HG03558 (cell line): ENCODE results near the gene FASTKD3.

Experiments
- ATAC-seq: cut with Tn5 transposase; IDR thresholded peaks from one replicate; pipeline ENCODE4 v1.9.1; 2021; ENCODE audit warnings: moderate number of reproducible peaks; ENCODE audit not compliant: unreplicated experiment; ENCODE audit errors: extremely low read depth

The FASTKD3 gene

GRCh38 chr5:7850395-7851239, 18.2 kb downstream of the FASTKD3 start, which contains the start of gene CFAP90:
CFAP90 (minus strand) TSS chr5:7851133; CDS start chr5:7851021, 112 bp downstream.
- no peak for ATAC-seq

- ATAC-seq: no peak
These were observed 19.0 kb downstream of the FASTKD3 start for GRCh38 chr5:7849681-7850394.

GRCh38 chr5:7848296-7848695, 20.5 kb downstream of the FASTKD3 start:
- no peak for ATAC-seq

GRCh38 chr5:7846327-7846726, 22.5 kb downstream of the FASTKD3 start:
- ATAC-seq: no peak

- ATAC-seq: no peak
These were observed 23.3 kb downstream of the FASTKD3 start for GRCh38 chr5:7845557-7845956.

- no peak for ATAC-seq
These were observed 23.9 kb downstream of the FASTKD3 start for GRCh38 chr5:7844901-7845300.

GRCh38 chr5:7842531-7842930, 26.3 kb downstream of the FASTKD3 start:
- no peak for ATAC-seq

- ATAC-seq: no peak
These were observed 31.4 kb downstream of the FASTKD3 start for GRCh38 chr5:7837403-7837802.

GRCh38 chr5:7834982-7835381, 33.8 kb downstream of the FASTKD3 start:
- ATAC-seq: no peak

GRCh38 chr5:7828269-7828668, 40.6 kb downstream of the FASTKD3 start:
- ATAC-seq: no peak

- ATAC-seq: no peak
These were observed 41.2 kb downstream of the FASTKD3 start for GRCh38 chr5:7827610-7828009.

- ATAC-seq: no peak
These were observed 43.2 kb downstream of the FASTKD3 start for GRCh38 chr5:7825630-7826029.

GRCh38 chr5:7824995-7825394, 43.8 kb downstream of the FASTKD3 start:
- ATAC-seq: no peak

- ATAC-seq: no peak
These were observed 45.2 kb downstream of the FASTKD3 start for GRCh38 chr5:7823594-7823993.

- ATAC-seq: no peak
These were observed 46.4 kb downstream of the FASTKD3 start for GRCh38 chr5:7822449-7822848.

GRCh38 chr5:7816535-7816901, 52.3 kb downstream of the FASTKD3 start:
- no peak for ATAC-seq

- ATAC-seq: peak; percentile 58
These were observed 52.8 kb downstream of the FASTKD3 start for GRCh38 chr5:7815892-7816534.

GRCh38 chr5:7814816-7815215, 54.0 kb downstream of the FASTKD3 start:
- no peak for ATAC-seq

GRCh38 chr5:7813576-7813975, 55.3 kb downstream of the FASTKD3 start:
- no peak for ATAC-seq

- ATAC-seq: no peak
These were observed 55.8 kb downstream of the FASTKD3 start for GRCh38 chr5:7813007-7813406.

- no peak for ATAC-seq
These were observed 57.1 kb downstream of the FASTKD3 start for GRCh38 chr5:7811715-7812114.
